Mesendoderm (in vitro differentiated cells): Measurements from ENCODE around the gene TTBK1.

Experiments
- DNase-seq: peaks from one replicate; pipeline ENCODE4 v3.0.0; 2013
- H2AK5ac ChIP-seq: 2 replicates; pipeline ENCODE4 v1.6.1; 2013; ENCODE audit warnings: low read length, inconsistent platforms
- H2BK120ac ChIP-seq: 2 replicates; pipeline ENCODE4 v1.6.1; 2013; ENCODE audit warnings: low read depth, mild to moderate bottlenecking, low read length, moderate library complexity, mixed read lengths
- H2BK15ac ChIP-seq: replicated peaks from 2 replicates; pipeline ENCODE4 v1.6.1; 2013; ENCODE audit warnings: low read depth, mild to moderate bottlenecking, moderate library complexity
- H2BK5ac ChIP-seq: 2 replicates; pipeline ENCODE4 v1.6.1; 2013; ENCODE audit warnings: low read length, inconsistent platforms
- H3K18ac ChIP-seq: 2 replicates; pipeline ENCODE4 v1.6.1; 2013; ENCODE audit warnings: mild to moderate bottlenecking, low read length, mixed read lengths
- H3K23ac ChIP-seq: one replicate; pipeline ENCODE4 v1.6.1; 2013; ENCODE audit warnings: low read length
- H3K27ac ChIP-seq: 2 replicates; pipeline ENCODE4 v1.5.1; 2013; ENCODE audit warnings: low read depth, mild to moderate bottlenecking, inconsistent platforms, low read length, moderate library complexity
- H3K27me3 ChIP-seq: 2 replicates; pipeline ENCODE4 v1.6.1; 2013; ENCODE audit warnings: low read length, control low read depth, mild to moderate bottlenecking, inconsistent platforms; ENCODE audit not compliant: insufficient read depth, poor library complexity
- H3K36me3 ChIP-seq: 2 replicates; pipeline ENCODE4 v1.6.1; 2013; ENCODE audit warnings: low read length, inconsistent platforms; ENCODE audit not compliant: control insufficient read depth, insufficient read depth
- H3K4ac ChIP-seq: one replicate; pipeline ENCODE4 v1.6.1; 2013; ENCODE audit warnings: low read depth, mild to moderate bottlenecking, low read length, moderate library complexity
- H3K4me1 ChIP-seq: 2 replicates; pipeline ENCODE4 v1.6.1; 2013; ENCODE audit warnings: low read depth, low read length, inconsistent platforms; ENCODE audit not compliant: control insufficient read depth
- H3K4me2 ChIP-seq: 2 replicates; pipeline ENCODE4 v1.6.1; 2013; ENCODE audit warnings: low read length
- H3K4me3 ChIP-seq: 2 replicates; pipeline ENCODE4 v1.5.1; 2013; ENCODE audit warnings: mild to moderate bottlenecking, low read length
- H3K56ac ChIP-seq: one replicate; pipeline ENCODE4 v1.6.1; 2013; ENCODE audit warnings: low read length
- H3K79me1 ChIP-seq: 2 replicates; pipeline ENCODE4 v1.6.1; 2013; ENCODE audit warnings: low read length, inconsistent platforms
- H3K79me2 ChIP-seq: 2 replicates; pipeline ENCODE4 v1.6.1; 2013; ENCODE audit warnings: mild to moderate bottlenecking, low read length; ENCODE audit not compliant: control insufficient read depth, insufficient read depth
- H3K9ac ChIP-seq: 2 replicates; pipeline ENCODE4 v1.6.1; 2013; ENCODE audit warnings: low read length, inconsistent platforms
- H4K5ac ChIP-seq: one replicate; pipeline ENCODE4 v1.6.1; 2013; ENCODE audit warnings: low read length
- H4K8ac ChIP-seq: one replicate; pipeline ENCODE4 v1.6.1; 2013; ENCODE audit warnings: low read depth, mild to moderate bottlenecking, control low read depth, low read length, moderate library complexity
- WGBS: extraction: QIAGEN DNeasy Blood & Tissue Kit; methylation state at CpG from one replicate; pipeline ENCODE4 v1.1.7; 2013; ENCODE audit warnings: low lambda C conversion rate, missing lambda C conversion rate; ENCODE audit not compliant: insufficient coverage; ENCODE audit errors: extremely low coverage; 5-methylcytosine and 5-hydroxymethylcytosine counted together

The TTBK1 gene

GRCh38 chr6:43271944-43272343 is 28.7 kb downstream of the TTBK1 start:
- Histone ChIP-seq H3K56ac (no peak overlapping the region), H3K4me2 (no peak overlapping the region), H2AK5ac (no peak overlapping the region), H3K79me2 (no peaks in the 10 kb centered on the region), H3K79me1 (no peaks in the 10 kb centered on the region), H2BK15ac (no peak overlapping the region), H3K4me1 (peaks cover 10% of the 10 kb centered on the region), H4K8ac (no peak overlapping the region), H3K23ac (no peak overlapping the region), H3K4ac (no peak overlapping the region), H3K18ac (no peak overlapping the region), H3K4me3 (no peak overlapping the region), H3K27me3 (peaks cover 11% of the 10 kb centered on the region), H4K5ac (no peak overlapping the region), H2BK5ac (no peak overlapping the region), H3K9ac (no peak overlapping the region), H2BK120ac (no peak overlapping the region), H3K27ac (no peak overlapping the region), H3K36me3 (no peaks in the 10 kb centered on the region)
- no peak for DNase-seq

DNA sequence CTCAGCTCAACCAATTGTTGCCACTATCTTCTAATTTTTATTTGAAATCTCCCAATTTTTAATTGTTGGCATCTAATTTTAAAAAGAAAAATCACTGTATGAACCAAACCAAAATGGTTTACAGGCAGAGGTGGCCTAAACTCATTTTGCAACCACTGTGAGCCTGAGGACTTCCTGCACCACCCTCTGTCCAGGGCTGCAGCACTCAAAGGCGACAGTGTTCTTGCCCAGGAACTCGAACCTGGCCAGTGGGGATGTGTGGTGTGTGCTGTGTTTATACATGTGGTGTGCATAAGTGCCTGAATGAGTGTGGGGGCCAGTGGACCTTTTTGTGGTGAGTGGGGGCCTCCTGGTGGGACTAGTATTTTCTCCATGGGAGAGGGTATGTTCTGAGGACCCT is 30.4 kb downstream of the TTBK1 start:
- H3K4me2 ChIP-seq = no peak overlapping the region
- no peaks in the 10 kb centered on the region for H3K36me3 ChIP-seq
- peaks cover 11% of the 10 kb centered on the region for H3K27me3 ChIP-seq
- no peak overlapping the region for H3K4ac ChIP-seq
- H3K27ac ChIP-seq = no peak overlapping the region
- H3K23ac ChIP-seq = no peak overlapping the region
- no peak overlapping the region for H4K5ac ChIP-seq
- H2BK5ac ChIP-seq = no peak overlapping the region
- H3K56ac ChIP-seq = no peak overlapping the region
- no peak overlapping the region for H3K18ac ChIP-seq
- peaks cover 4% of the 10 kb centered on the region for H3K4me1 ChIP-seq
- H2AK5ac ChIP-seq = no peak overlapping the region
- no peak overlapping the region for H4K8ac ChIP-seq
- no peak for DNase-seq
- no peak overlapping the region for H2BK15ac ChIP-seq
- WGBS = no CpG with 5 or more reads among the region's 2 CpGs
- no peak overlapping the region for H3K9ac ChIP-seq
- H3K4me3 ChIP-seq = no peak overlapping the region
- H3K79me1 ChIP-seq = no peaks in the 10 kb centered on the region
- no peaks in the 10 kb centered on the region for H3K79me2 ChIP-seq
- H2BK120ac ChIP-seq = no peak overlapping the region

DNA sequence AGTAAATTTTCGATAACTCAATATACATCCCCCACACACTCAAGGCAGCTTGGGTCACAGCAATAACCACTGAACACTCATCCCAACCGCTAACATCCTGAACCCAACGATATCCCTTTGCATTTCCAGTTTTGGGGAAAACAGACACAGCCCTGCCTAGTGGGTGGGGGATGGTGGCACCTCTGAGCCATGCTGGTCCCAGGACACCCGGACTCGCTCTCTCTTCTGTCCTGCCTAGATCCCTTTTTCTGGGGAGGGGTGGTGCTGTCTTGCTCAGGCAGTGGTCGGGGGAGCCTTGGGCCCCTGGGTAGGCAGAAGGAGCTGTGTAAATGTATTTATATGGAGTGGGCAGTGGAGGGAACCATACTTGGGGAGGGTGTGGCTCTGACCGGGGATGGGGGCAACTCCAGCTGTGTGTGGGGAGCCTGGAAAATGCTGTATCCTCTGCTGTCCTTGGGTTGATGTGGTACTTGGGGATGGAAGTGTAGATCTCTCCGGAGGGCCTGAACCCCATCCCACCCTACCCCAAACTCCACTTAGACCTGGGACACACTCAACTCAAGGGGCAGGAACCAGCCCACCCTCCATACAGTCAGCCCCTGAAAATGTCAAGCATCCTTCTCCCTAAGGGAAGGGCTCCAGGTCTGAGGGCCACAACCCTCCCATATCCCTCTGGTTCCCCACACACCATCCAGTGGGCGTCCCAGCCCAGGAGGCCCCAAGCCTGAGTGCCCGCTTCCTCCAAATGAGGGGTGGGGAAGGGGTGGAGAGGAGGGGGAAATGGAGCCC is 31.0 kb downstream of the TTBK1 start:
- no peak overlapping the region for H3K4me2 ChIP-seq
- no peak overlapping the region for H3K27ac ChIP-seq
- H2AK5ac ChIP-seq = no peak overlapping the region

GRCh38 chr6:43274916-43275597 is 31.8 kb downstream of the TTBK1 start:
- DNase-seq = no peak
- H2BK15ac ChIP-seq = no peak overlapping the region
- H4K8ac ChIP-seq = no peak overlapping the region
- H2BK120ac ChIP-seq = no peak overlapping the region
- H3K79me1 ChIP-seq = no peaks in the 10 kb centered on the region
- no peak overlapping the region for H3K4me3 ChIP-seq
- H3K27ac ChIP-seq = no peak overlapping the region
- H3K9ac ChIP-seq = peak overlapping the region; percentile 45
- peaks cover 5% of the 10 kb centered on the region for H3K4me1 ChIP-seq
- H3K79me2 ChIP-seq = no peaks in the 10 kb centered on the region
- H3K36me3 ChIP-seq = no peaks in the 10 kb centered on the region
- peaks cover 11% of the 10 kb centered on the region for H3K27me3 ChIP-seq
- H3K4me2 ChIP-seq = peak overlapping the region; percentile 50
- no peak overlapping the region for H3K18ac ChIP-seq
- H3K23ac ChIP-seq = no peak overlapping the region
- no peak overlapping the region for H2BK5ac ChIP-seq
- no peak overlapping the region for H4K5ac ChIP-seq
- H3K4ac ChIP-seq = no peak overlapping the region
- H2AK5ac ChIP-seq = no peak overlapping the region
- peak overlapping the region; percentile 49 for H3K56ac ChIP-seq
- WGBS = no CpG with 5 or more reads among the region's 65 CpGs

More for the DNA sequence above, 31.0 kb downstream of the TTBK1 start:
- Histone ChIP-seq H3K27me3 (peaks cover 11% of the 10 kb centered on the region), H4K8ac (no peak overlapping the region), H3K36me3 (no peaks in the 10 kb centered on the region), H3K9ac (no peak overlapping the region), H3K4me3 (no peak overlapping the region), H2BK5ac (no peak overlapping the region), H3K23ac (no peak overlapping the region), H3K79me1 (no peaks in the 10 kb centered on the region), H4K5ac (no peak overlapping the region), H3K4me1 (peaks cover 5% of the 10 kb centered on the region), H3K4ac (no peak overlapping the region), H2BK15ac (no peak overlapping the region), H3K79me2 (no peaks in the 10 kb centered on the region), H2BK120ac (no peak overlapping the region), H3K18ac (no peak overlapping the region), H3K56ac (no peak overlapping the region)
- no CpG with 5 or more reads among the region's 10 CpGs for WGBS
- no peak for DNase-seq

DNA sequence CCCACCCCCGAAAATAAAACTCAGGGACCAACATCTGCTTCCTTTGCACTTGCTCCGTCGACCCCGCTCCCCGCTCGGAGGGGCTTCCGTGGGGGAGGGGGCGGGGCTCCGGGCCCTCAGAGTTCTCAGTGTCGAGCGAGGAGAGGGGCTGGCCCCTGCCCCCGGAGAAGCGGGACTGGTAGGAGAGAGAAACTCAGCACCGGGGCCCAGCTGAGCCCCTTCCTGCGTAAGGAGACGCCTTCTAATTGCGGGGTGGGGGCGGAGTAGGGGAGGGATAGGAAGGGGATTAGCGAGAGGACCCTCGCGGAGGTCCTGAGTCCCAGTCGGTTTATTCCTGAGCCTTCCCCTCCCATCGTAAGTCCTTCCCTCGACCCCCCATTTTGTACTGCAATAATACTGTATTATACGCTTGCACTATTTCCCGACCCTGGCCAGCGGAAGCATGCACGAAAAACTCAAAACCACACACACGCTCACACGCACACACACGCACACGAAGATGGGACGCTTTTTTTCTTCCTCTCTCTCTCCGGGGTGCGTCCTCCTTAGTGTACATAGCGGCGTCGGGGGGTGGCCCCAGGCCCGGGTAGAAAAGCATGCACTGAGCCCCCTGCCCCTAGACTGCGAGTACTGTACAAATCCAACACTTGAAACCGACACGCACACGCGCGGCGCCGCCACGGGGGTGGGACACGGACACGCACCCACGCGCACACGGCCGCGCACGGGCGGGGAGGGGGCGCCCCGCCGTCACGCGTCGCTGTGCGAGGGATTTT is 32.7 kb downstream of the TTBK1 start:
- Histone ChIP-seq H3K56ac (peak overlapping the region; percentile 79), H3K27me3 (peaks cover 11% of the 10 kb centered on the region), H3K23ac (no peak overlapping the region), H3K27ac (no peak overlapping the region), H4K5ac (no peak overlapping the region), H2AK5ac (no peak overlapping the region), H3K36me3 (no peaks in the 10 kb centered on the region), H3K79me2 (no peaks in the 10 kb centered on the region), H3K79me1 (no peaks in the 10 kb centered on the region), H2BK15ac (no peak overlapping the region), H3K9ac (peak overlapping the region; percentile 38), H3K4me2 (peak overlapping the region; percentile 23), H4K8ac (no peak overlapping the region), H3K18ac (no peak overlapping the region), H2BK5ac (no peak overlapping the region), H2BK120ac (no peak overlapping the region), H3K4me1 (peaks cover 5% of the 10 kb centered on the region), H3K4me3 (peak overlapping the region; percentile 35), H3K4ac (no peak overlapping the region)
- no peak for DNase-seq
- no CpG with 5 or more reads among the region's 64 CpGs for WGBS
